Subcutaneous adipose tissue (tissue), 4 donors: Measurements from ENCODE around the gene TBC1D5. TPM values are rescaled to one million over a fixed set of nuclear protein-coding genes. Genes with fewer than 3 reads are reported as not detected.

Source experiments
- total RNA-seq, 4 donors: library from RNA; depleted of rRNA; stranded (reverse); fragments of >200 nt; gene quantifications; one replicate each; pipeline ENCODE4 v1.1.0, GENCODE V29; 2016
- TF ChIP-seq, protein P1 (sequence below): fragments of 450-650 bp; IDR thresholded peaks from one replicate; pipeline ENCODE4 v1.5.1; 2016; ENCODE audit warnings: low read depth, mild to moderate bottlenecking, control low read depth, antibody characterized with exemption, moderate library complexity

TBC1D5 gene
- total RNA-seq, 4 donors from 2014 or later, result 76.3 to 91.1 (median 81.3) TPM

DNA sequence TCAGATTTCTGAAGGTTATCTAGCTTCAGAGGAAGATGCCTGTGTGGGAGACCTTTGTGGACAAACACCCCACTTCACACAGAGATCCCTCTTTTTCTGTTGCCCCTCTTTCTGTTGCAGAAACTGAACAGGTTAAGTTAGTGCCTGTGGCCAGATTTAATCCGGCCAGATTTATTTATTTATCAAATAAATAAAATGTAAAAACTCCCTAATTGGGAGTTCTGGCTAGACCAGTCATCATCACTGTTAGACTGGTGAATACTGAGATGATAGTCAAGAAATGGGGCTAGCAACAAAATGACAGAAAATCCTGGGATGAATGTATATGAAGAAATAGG, 1.2 kb upstream of the TBC1D5 start:
- TF ChIP-seq, protein P1, sequence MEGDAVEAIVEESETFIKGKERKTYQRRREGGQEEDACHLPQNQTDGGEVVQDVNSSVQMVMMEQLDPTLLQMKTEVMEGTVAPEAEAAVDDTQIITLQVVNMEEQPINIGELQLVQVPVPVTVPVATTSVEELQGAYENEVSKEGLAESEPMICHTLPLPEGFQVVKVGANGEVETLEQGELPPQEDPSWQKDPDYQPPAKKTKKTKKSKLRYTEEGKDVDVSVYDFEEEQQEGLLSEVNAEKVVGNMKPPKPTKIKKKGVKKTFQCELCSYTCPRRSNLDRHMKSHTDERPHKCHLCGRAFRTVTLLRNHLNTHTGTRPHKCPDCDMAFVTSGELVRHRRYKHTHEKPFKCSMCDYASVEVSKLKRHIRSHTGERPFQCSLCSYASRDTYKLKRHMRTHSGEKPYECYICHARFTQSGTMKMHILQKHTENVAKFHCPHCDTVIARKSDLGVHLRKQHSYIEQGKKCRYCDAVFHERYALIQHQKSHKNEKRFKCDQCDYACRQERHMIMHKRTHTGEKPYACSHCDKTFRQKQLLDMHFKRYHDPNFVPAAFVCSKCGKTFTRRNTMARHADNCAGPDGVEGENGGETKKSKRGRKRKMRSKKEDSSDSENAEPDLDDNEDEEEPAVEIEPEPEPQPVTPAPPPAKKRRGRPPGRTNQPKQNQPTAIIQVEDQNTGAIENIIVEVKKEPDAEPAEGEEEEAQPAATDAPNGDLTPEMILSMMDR, result no peak

DNA sequence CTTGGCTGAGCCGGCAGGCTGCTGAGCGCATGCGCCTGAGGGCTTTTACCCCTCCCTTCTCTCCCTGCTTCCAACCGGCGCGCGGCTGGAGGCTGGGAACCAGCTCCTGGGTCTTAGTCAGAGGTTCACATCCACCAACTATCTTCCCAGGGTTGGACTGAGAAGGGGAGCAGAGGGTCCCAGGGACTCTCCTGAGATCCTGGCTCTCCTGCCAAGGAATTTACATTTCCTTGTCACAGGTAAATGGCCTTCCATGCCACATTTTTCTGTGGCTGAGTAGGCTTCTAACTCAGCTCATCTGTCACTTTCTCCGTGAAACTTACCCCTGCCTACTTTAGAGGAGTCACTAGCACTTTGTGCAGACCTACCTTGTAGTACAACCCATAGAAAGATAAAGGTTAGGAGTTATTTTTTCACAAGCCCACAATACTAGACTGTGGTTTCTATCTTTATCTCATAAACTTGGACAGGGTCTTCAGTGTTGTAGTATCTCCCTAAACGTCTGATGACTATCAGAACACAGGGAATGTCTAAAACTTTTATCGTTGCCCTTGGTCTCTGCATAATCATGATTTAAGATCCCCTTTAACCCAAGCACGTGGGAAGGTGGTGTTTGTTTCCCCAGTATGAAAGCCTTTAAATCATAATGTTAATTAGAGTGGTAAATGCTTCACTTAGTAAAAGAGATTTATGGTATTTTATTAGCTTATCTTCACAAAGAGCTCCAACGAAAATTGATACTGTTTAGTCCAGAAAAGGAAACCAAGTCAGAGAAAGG, 638 bp upstream of the TBC1D5 start:
- TF ChIP-seq, protein P1, result no peak

DNA sequence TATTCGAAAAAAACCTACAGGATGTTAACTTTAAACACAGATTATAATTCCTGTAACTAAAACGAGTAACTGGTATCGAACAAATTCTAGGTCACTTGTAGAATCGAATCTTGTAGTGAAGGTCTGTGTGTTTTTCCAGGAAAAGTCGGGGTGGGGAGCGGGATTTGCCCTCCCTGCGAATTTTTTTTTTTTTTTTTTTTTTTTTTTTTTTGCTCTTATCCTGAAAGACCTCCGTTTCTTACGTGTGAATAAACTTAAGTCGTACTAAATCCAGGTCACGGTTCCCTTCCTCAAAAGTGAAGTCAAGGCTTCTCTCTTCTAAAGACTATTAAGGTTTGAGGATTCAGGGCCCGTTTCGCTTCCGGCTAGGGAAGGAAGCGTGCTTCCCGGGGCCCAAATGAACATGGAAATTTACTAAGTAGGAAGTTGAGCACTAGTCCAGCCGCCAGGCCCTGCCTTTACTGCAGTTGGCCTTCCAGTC, 770 bp downstream of the TBC1D5 start:
- TF ChIP-seq, protein P1, result no peak

DNA sequence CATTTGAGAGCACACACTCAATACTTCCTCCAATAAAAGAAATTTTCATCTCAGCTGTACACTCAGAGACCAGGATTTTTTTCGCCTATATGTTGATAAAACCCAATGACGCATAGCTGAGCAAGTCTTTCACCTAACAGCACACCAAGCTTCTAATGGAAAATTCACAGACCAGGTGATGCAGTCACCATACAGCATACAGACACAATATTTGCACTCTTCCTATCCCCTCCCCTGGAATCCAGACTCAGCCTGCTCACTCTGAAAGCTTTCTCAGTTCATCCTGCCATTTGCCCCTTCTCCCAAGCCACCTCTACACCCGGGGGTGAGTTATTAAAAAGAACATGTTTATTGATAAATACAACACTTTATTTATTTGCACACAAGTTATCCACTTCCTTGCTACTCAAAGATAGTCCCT, 1.7 kb downstream of the TBC1D5 start:
- TF ChIP-seq, protein P1, result no peak

DNA sequence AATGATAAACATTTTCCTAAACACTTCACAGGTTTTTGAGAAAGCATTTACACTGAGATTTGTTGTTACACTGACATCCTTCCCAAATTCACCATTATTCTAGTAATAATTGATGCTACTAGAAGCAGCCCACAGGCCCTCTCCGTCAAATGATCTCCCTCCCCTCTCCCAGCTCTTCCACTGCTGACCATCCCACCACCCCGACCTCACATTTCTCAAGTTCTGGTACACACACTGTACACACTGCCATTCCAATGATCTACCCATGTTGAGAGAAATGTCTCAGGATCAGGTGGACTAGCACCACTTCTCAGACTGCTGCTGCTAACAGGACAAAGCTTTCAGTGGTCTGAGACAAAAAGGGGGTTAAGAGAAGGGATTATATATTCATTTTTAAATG, 3.5 kb downstream of the TBC1D5 start:
- TF ChIP-seq, protein P1, result no peak

DNA sequence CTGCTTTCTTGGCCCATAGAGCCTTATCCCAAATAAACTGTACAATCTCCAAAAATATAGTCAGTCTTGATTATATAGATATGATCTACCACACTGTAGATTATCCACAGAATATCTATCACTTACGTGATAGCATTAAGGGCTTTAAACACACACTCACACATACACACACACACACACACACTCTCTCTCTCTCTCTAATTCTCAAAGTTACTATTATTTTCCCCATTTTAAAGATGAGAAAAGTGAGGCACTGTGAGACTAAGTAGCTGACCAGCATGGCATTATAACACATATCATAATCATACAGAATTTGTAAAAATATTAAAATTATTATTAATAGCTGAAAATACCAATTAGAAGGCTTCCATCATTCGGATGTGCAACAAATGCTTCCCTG, 4.2 kb downstream of the TBC1D5 start:
- TF ChIP-seq, protein P1, result no peak

DNA sequence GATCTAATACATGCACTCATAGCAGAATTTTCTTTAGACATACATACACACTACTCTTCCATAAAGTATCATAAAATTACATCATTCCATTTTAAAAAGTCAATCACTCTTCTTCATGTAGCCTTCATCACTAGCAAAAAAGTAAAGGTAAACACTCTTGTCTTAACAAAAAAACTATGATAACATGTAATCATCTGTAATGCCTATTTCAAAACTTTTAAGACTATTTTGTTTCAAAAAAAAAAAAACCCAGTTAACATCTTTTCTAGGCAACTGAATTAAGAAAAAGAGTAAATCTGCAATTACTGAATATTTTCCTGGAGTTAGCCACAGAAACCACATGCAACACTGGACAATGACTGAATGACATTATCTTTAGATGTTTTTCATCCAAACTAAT, 4.8 kb downstream of the TBC1D5 start:
- TF ChIP-seq, protein P1, result no peak
